NB4 (cell line): ENCODE results near the gene GTPBP2.
"Not testable (repeated sequence)": the region's sequence is repeated elsewhere in the genome, so short reads cannot be mapped to it uniquely, and the experiment has no call there.

Experiments
- DNase-seq: peaks from one replicate; pipeline ENCODE4 v3.0.0; 2010; ENCODE audit warnings: low read depth
- H3K4me3 ChIP-seq: one replicate; pipeline ENCODE4 v1.5.1; 2011; ENCODE audit warnings: mild to moderate bottlenecking, low read depth, low read length, moderate library complexity
- MAX ChIP-seq: IDR thresholded peaks from 2 replicates; pipeline ENCODE4 v1.6.1; 2011; ENCODE audit warnings: low read depth, low read length
- MYC ChIP-seq: IDR thresholded peaks from 2 replicates; pipeline ENCODE4 v1.6.1; 2011; ENCODE audit warnings: low read depth, low read length
- POLR2A ChIP-seq: IDR thresholded peaks from 2 replicates; pipeline ENCODE4 v1.6.1; 2011; ENCODE audit warnings: mild to moderate bottlenecking; ENCODE audit not compliant: insufficient read length; ENCODE audit errors: extremely low read depth
- TF ChIP-seq, protein P1 (sequence below): IDR thresholded peaks from one replicate; pipeline ENCODE4 v1.5.1; 2012; ENCODE audit warnings: low read depth, low read length

GTPBP2 gene

DNA sequence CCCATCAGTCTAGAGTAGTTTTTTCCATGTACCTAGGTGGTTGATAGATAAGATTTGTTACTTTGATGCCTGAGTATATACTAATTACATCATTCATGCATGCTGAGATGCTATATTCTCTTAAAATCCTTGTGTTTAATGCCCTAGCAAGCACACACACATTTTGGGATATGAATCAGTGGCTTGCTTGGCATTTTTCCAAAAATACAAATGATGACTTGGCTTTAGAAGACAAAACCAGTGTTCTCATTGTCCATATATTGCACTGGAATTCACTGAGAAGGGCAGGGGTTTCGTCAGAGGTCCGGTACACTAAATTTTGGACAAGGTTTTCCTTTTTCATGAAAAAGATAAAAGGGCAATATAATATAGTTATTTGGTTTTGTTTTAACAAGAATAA is 24.9 kb downstream of the GTPBP2 start:
- DNase-seq, result no peak
- TF ChIP-seq, protein P1, sequence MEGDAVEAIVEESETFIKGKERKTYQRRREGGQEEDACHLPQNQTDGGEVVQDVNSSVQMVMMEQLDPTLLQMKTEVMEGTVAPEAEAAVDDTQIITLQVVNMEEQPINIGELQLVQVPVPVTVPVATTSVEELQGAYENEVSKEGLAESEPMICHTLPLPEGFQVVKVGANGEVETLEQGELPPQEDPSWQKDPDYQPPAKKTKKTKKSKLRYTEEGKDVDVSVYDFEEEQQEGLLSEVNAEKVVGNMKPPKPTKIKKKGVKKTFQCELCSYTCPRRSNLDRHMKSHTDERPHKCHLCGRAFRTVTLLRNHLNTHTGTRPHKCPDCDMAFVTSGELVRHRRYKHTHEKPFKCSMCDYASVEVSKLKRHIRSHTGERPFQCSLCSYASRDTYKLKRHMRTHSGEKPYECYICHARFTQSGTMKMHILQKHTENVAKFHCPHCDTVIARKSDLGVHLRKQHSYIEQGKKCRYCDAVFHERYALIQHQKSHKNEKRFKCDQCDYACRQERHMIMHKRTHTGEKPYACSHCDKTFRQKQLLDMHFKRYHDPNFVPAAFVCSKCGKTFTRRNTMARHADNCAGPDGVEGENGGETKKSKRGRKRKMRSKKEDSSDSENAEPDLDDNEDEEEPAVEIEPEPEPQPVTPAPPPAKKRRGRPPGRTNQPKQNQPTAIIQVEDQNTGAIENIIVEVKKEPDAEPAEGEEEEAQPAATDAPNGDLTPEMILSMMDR, result no peak
- TF ChIP-seq POLR2A, result no peak
- no peak for TF ChIP-seq MYC
- no peak for TF ChIP-seq MAX

GRCh38 chr6:43600595-43600994 is 28.5 kb downstream of the GTPBP2 start:
- DNase-seq, result no peak
- no peak overlapping the region for H3K4me3 ChIP-seq
- TF ChIP-seq, protein P1, result no peak
- TF ChIP-seq POLR2A, result no peak
- no peak for TF ChIP-seq MYC
- no peak for TF ChIP-seq MAX

More for the DNA sequence above, 24.9 kb downstream of the GTPBP2 start:
- no peak overlapping the region for H3K4me3 ChIP-seq

DNA sequence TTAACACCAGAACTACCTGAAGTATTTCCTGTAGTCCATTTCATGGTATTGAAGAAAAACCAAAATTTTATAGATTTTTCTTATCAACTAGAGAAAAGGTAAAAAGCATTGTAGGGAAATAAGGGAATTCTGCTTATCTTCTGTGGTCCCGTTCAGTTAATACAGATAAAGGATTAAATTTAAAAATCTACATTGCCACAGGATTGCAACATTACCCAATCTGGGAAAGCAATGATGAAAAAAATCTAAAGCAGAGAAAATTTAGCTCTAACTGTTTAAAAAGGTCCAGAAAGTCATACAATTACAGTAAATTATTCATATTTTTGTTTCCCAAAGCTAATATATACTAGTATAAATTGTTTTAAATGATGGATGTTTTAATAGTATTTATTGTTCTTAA is 35.1 kb downstream of the GTPBP2 start:
- H3K4me3 ChIP-seq, result no peak overlapping the region
- DNase-seq, result no peak
- TF ChIP-seq, protein P1, result no peak
- no peak for TF ChIP-seq MYC
- TF ChIP-seq MAX, result no peak
- TF ChIP-seq POLR2A, result no peak

DNA sequence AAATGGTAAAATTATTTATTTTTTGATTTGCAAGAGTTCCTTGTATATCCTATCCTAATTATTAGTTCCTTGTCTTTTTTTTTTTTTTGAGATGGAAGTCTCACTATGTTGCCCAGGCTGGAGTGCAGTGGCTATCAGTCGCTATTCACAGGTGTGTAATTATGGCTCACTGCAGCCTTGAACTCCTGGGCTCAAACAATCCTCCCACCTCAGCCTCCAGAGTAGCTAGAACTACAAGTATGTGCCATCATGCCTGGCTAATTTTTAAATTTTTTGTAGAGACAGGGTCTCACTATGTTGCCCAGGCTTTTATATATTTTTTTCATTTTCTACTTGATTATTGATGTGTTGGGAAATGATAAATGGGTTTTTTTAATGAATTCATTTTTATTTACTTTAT is 39.5 kb downstream of the GTPBP2 start:
- H3K4me3 ChIP-seq, DNase-seq: not testable (repeated sequence)

GRCh38 chr6:43588194-43588593 is 40.9 kb downstream of the GTPBP2 start:
- TF ChIP-seq POLR2A, result no peak
- no peak for TF ChIP-seq MAX
- TF ChIP-seq, protein P1, result no peak
- TF ChIP-seq MYC, result no peak
- no peak overlapping the region for H3K4me3 ChIP-seq
- no peak for DNase-seq

DNA sequence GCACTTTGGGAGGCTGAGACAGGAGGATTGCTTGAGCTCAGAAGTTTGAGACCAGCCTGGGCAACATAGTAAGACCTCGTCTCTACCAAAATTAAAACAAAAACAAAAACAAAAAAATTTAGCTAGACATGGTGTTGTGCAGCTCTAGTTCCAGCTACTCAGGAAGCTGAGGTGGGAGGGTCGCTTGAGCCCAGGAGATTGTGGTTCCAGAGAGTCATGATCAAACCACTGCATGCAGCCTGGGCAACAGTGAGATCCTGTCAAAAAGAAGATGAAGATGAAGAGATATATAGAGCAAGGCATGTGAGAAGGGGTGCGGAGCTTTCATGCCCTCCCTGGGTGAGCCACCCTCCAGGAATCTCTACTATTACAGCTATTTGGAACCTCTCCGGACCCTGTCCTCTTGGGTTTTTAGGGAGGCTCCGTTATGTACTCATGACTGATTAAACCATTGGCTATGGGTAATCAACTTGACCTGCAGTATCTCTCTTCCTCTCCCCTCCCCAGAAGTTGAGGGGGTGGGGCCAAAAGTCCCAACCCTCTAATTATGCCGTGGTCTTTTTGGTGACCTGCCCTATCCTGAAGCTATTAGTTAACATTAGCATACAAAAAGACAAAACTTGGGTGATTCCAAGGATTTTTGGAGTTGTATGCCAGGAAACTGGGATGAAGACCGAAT is 44.0 kb downstream of the GTPBP2 start:
- no peak overlapping the region for H3K4me3 ChIP-seq
- no peak for TF ChIP-seq MAX
- no peak for DNase-seq

DNA sequence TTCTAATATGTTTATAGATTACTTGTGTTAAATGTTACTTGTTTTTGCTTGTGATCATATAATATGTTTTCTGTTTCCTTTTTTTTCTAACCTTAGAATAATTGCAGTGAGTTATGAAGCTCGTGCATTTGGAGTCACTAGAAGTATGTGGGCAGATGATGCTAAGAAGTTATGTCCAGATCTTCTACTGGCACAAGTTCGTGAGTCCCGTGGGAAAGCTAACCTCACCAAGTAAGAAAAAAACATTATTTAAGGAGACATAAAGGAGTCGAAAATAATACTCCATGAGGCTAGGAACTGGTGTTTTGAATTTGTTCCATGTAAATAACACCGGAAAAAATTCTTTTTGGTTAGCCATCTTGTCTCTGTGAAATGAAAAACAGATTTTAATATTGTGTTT is 46.2 kb downstream of the GTPBP2 start:
- no peak overlapping the region for H3K4me3 ChIP-seq
- DNase-seq, result no peak
- TF ChIP-seq MAX (no peak), POLR2A (no peak), MYC (no peak)
- TF ChIP-seq, protein P1, result no peak
